Measurements from ENCODE around the gene MPL. TPM values are rescaled to one million over a fixed set of nuclear protein-coding genes. Genes with fewer than 3 reads are reported as not detected.

The MPL gene
- total RNA-seq, 2 donors from 2014 or later, result not detected

GRCh38 chr1:43312663-43313515 is 24.7 kb upstream of the MPL start:
- H3K36me3 Mint-ChIP-seq, result no peaks in the 10 kb centered on the region
- H3K9me3 Mint-ChIP-seq, result no peaks in the 10 kb centered on the region
- no peak overlapping the region for H3K27ac Mint-ChIP-seq
- H3K4me1 Mint-ChIP-seq (ENCODE audit: low read depth in 2 of 2), result no peaks in the 10 kb centered on the region
- ATAC-seq (no peak), DNase-seq (ENCODE audit: low spot score) (no peak)
- no peak overlapping the region for H3K4me3 Mint-ChIP-seq
- H3K27me3 Mint-ChIP-seq, result no peaks in the 10 kb centered on the region

- Mint-ChIP-seq H3K4me3 (no peak overlapping the region), H3K36me3 (no peaks in the 10 kb centered on the region), H3K4me1 (ENCODE audit: low read depth in 2 of 2) (no peaks in the 10 kb centered on the region), H3K9me3 (no peaks in the 10 kb centered on the region), H3K27ac (no peak overlapping the region), H3K27me3 (no peaks in the 10 kb centered on the region)
- ATAC-seq, result no peak
- no peak for DNase-seq (ENCODE audit: low spot score)
Observed at GRCh38 chr1:43313771-43314170, 23.8 kb upstream of the MPL start.

- H3K4me1 Mint-ChIP-seq (ENCODE audit: low read depth in 2 of 2), result no peaks in the 10 kb centered on the region
- H3K9me3 Mint-ChIP-seq, result no peaks in the 10 kb centered on the region
- no peak overlapping the region for H3K4me3 Mint-ChIP-seq
- DNase-seq (ENCODE audit: low spot score) (no peak), ATAC-seq (no peak)
- H3K36me3 Mint-ChIP-seq, result no peaks in the 10 kb centered on the region
- no peaks in the 10 kb centered on the region for H3K27me3 Mint-ChIP-seq
- no peak overlapping the region for H3K27ac Mint-ChIP-seq
Observed at GRCh38 chr1:43314233-43314632, 23.4 kb upstream of the MPL start.

GRCh38 chr1:43315481-43315880 is 22.1 kb upstream of the MPL start:
- H3K36me3 Mint-ChIP-seq, result no peaks in the 10 kb centered on the region
- H3K9me3 Mint-ChIP-seq, result no peaks in the 10 kb centered on the region
- no peaks in the 10 kb centered on the region for H3K27me3 Mint-ChIP-seq
- ATAC-seq (no peak), DNase-seq (ENCODE audit: low spot score) (no peak)
- H3K27ac Mint-ChIP-seq, result no peak overlapping the region
- peaks cover 0 to 8% of the 10 kb centered on the region in 2 donors for H3K4me1 Mint-ChIP-seq (ENCODE audit: low read depth in 2 of 2)
- H3K4me3 Mint-ChIP-seq, result no peak overlapping the region

DNA sequence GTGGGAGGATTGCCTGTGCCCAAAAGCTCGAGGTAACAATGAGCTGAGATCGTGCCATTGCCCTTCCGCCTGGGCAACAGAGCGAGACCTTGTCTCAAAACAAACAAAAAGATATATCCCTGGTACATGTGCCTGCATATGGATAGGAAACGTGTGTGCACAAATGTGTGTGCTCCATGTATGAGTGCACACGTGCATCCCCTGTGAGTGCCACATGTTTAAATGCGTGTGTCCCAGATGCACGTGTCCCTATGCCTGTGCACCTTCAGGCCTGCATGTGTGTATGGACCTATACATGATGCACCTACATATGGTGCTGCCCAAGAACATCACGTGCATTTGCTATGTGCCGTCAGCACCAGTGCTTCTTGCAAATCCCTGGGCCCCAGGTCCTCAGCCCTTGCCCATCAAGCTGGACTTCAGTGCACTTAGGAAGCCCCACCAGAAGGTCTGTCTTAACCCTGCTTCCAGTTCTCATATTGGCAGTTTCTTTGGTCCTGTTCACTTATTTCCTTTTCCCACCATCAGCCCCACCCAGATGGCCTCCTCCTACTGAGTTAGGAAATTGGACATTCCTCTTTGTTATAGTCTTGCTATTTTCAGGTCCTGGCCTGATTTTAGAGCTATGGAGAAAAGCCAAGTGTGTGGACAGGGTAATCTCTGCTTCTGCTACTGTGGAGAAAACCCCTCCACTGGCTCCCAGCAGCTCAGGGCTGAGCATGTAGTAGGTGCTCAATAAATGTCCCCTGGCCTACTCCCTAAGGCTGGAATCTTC is 21.5 kb upstream of the MPL start:
- Mint-ChIP-seq H3K27ac (no peak overlapping the region), H3K4me1 (ENCODE audit: low read depth in 2 of 2) (peaks cover 0 to 8% of the 10 kb centered on the region in 2 donors), H3K4me3 (no peak overlapping the region), H3K36me3 (no peaks in the 10 kb centered on the region), H3K9me3 (no peaks in the 10 kb centered on the region), H3K27me3 (no peaks in the 10 kb centered on the region)
- DNase-seq (ENCODE audit: low spot score), result no peak
- ATAC-seq, result no peak

GRCh38 chr1:43316738-43317520 is 20.7 kb upstream of the MPL start:
- ATAC-seq (no peak), DNase-seq (ENCODE audit: low spot score) (no peak)
- Mint-ChIP-seq H3K4me3 (no peak overlapping the region), H3K27me3 (no peaks in the 10 kb centered on the region), H3K36me3 (no peaks in the 10 kb centered on the region), H3K9me3 (no peaks in the 10 kb centered on the region), H3K27ac (no peak overlapping the region), H3K4me1 (ENCODE audit: low read depth in 2 of 2) (peaks cover 0 to 8% of the 10 kb centered on the region in 2 donors)

GRCh38 chr1:43317817-43318471 is 19.7 kb upstream of the MPL start:
- no peak for DNase-seq (ENCODE audit: low spot score)
- no peak for ATAC-seq
- Mint-ChIP-seq H3K27ac (no peak overlapping the region), H3K9me3 (no peaks in the 10 kb centered on the region), H3K4me3 (no peak overlapping the region), H3K4me1 (ENCODE audit: low read depth in 2 of 2) (peaks cover 0 to 8% of the 10 kb centered on the region in 2 donors), H3K27me3 (no peaks in the 10 kb centered on the region), H3K36me3 (no peaks in the 10 kb centered on the region)

DNA sequence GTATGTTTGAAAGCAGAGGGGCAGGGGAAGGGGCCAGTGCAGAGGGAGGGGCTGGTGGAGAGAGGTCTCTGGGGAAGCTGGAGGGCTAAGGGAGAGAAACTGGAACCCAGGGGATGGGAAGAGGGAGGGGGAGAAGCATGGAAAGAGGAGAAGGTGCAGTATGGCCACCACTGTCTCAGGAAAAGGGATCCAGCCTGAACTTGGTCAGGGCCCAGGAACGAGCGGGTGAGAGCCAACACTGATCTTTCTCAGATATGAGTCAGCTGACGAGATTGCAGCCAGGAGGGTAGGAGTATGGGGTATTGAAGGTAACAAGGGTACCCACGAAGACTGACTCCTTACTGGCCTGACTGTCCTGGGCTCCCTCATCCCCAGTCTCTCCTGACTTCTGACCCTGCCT is 18.8 kb upstream of the MPL start:
- DNase-seq (ENCODE audit: low spot score) (no peak), ATAC-seq (no peak)
- Mint-ChIP-seq H3K27me3 (no peaks in the 10 kb centered on the region), H3K27ac (no peak overlapping the region), H3K4me3 (no peak overlapping the region), H3K9me3 (no peaks in the 10 kb centered on the region), H3K36me3 (no peaks in the 10 kb centered on the region), H3K4me1 (ENCODE audit: low read depth in 2 of 2) (peaks cover 0 to 8% of the 10 kb centered on the region in 2 donors)

DNA sequence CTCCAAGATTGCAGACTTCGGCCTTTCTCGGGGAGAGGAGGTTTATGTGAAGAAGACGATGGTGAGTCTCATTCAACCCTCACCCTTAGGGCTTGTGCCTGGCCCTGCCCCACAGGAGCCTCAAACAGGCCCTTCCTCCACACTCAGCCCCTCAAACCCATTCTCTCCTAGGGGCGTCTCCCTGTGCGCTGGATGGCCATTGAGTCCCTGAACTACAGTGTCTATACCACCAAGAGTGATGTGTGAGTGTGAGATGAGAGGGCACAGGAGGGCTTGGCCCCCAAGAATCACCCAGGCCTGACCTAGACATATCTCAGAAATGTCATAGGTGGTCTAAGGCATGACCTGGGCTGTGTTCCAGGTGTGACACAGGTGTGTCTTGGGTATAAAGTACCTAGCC is 18.3 kb upstream of the MPL start:
- H3K36me3 Mint-ChIP-seq, result peaks cover 3% of the 10 kb centered on the region
- peaks cover 2% of the 10 kb centered on the region for H3K9me3 Mint-ChIP-seq
- H3K4me3 Mint-ChIP-seq, result no peak overlapping the region
- H3K27ac Mint-ChIP-seq, result no peak overlapping the region
- ATAC-seq, result no peak
- H3K27me3 Mint-ChIP-seq, result no peaks in the 10 kb centered on the region
- no peak for DNase-seq (ENCODE audit: low spot score)
- peaks cover 3 to 10% of the 10 kb centered on the region in 2 donors for H3K4me1 Mint-ChIP-seq (ENCODE audit: low read depth in 2 of 2)

DNA sequence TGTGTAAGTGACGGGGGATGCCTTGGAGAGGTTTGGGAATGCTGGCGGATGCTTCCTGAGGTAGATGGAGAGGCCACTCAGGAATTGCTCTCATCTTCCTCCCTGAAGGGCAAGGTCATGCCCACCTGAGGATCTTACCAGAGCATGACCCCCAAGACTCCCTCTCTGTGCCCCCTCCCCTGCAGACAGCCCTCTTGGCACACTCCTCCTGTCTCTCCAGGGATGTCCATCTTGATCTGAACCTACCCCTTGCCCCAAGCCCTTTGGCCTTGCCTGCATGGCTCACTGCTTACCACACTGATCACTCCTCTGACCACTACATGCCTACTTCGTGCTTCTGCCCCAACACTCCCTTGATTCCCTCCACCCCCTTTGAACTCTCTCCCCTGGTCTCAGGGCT is 17.9 kb upstream of the MPL start:
- H3K4me3 Mint-ChIP-seq, result no peak overlapping the region
- no peak for ATAC-seq
- no peak for DNase-seq (ENCODE audit: low spot score)
- H3K36me3 Mint-ChIP-seq, result peaks cover 8% of the 10 kb centered on the region
- peaks cover 7% of the 10 kb centered on the region for H3K9me3 Mint-ChIP-seq
- no peaks in the 10 kb centered on the region for H3K27me3 Mint-ChIP-seq
- peaks cover 6 to 15% of the 10 kb centered on the region in 2 donors for H3K4me1 Mint-ChIP-seq (ENCODE audit: low read depth in 2 of 2)
- H3K27ac Mint-ChIP-seq, result peak overlapping the region in 1 of 2 donors; percentile 60

DNA sequence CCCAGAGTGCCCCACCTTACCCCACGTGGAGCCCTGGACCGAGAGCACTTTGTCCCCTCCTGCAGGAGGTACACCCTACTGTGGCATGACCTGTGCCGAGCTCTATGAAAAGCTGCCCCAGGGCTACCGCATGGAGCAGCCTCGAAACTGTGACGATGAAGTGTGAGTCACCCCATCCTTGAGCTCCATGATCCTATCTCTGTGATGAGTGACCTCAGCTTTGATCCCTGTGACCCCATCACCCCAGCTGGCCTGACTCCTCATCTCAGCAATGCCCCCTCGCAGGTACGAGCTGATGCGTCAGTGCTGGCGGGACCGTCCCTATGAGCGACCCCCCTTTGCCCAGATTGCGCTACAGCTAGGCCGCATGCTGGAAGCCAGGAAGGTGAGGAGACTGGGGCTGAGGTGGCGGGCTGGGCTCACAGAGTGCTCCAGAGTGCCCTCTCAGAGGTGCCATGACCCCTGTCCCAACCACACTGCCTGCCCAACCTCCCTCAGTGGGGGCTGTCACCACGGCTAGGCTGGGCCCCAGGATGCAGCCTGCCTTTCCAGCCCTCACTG is 16.2 kb upstream of the MPL start:
- peak in 1 of 2 donors; percentile 28 for ATAC-seq
- Mint-ChIP-seq H3K4me1 (ENCODE audit: low read depth in 2 of 2) (peaks cover 6 to 16% of the 10 kb centered on the region in 2 donors), H3K9me3 (peaks cover 12% of the 10 kb centered on the region), H3K27me3 (no peaks in the 10 kb centered on the region), H3K4me3 (no peak overlapping the region), H3K27ac (no peak overlapping the region), H3K36me3 (peaks cover 17% of the 10 kb centered on the region)
- no peak for DNase-seq (ENCODE audit: low spot score)

DNA sequence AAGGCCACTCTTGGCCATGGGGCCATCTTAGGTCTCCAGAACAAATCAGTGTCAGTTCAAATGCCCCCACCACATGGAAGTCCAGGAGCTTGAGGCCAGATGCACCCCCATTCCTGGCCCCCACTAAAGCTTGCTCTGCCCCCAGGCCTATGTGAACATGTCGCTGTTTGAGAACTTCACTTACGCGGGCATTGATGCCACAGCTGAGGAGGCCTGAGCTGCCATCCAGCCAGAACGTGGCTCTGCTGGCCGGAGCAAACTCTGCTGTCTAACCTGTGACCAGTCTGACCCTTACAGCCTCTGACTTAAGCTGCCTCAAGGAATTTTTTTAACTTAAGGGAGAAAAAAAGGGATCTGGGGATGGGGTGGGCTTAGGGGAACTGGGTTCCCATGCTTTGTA is 15.1 kb upstream of the MPL start:
- no peak overlapping the region for H3K27ac Mint-ChIP-seq
- DNase-seq (ENCODE audit: low spot score), result no peak
- H3K9me3 Mint-ChIP-seq, result peaks cover 12% of the 10 kb centered on the region
- H3K4me1 Mint-ChIP-seq (ENCODE audit: low read depth in 2 of 2), result peaks cover 6 to 16% of the 10 kb centered on the region in 2 donors
- peaks cover 17% of the 10 kb centered on the region for H3K36me3 Mint-ChIP-seq
- no peak overlapping the region for H3K4me3 Mint-ChIP-seq
- ATAC-seq, result no peak
- H3K27me3 Mint-ChIP-seq, result no peaks in the 10 kb centered on the region

GRCh38 chr1:43324810-43325209 is 12.8 kb upstream of the MPL start:
- Mint-ChIP-seq H3K4me1 (ENCODE audit: low read depth in 2 of 2) (peaks cover 6 to 12% of the 10 kb centered on the region in 2 donors), H3K9me3 (peaks cover 12% of the 10 kb centered on the region), H3K36me3 (peaks cover 21% of the 10 kb centered on the region), H3K27me3 (no peaks in the 10 kb centered on the region), H3K27ac (no peak overlapping the region), H3K4me3 (no peak overlapping the region)
- no peak for ATAC-seq
- DNase-seq (ENCODE audit: low spot score), result no peak
